GM12892 (cell line): ENCODE data around the gene LLPH.

Experiments used
- POLR2A ChIP-seq: IDR thresholded peaks from 2 replicates; pipeline ENCODE4 v1.6.1; 2011; ENCODE audit warnings: low read depth, low read length, control low read depth
- POLR2AphosphoS5 ChIP-seq: IDR thresholded peaks from 2 replicates; pipeline ENCODE4 v1.6.1; 2011; ENCODE audit warnings: low read depth, low read length, control low read depth
- TAF1 ChIP-seq: IDR thresholded peaks from 2 replicates; pipeline ENCODE4 v1.6.1; 2011; ENCODE audit warnings: low read depth, mild to moderate bottlenecking, control low read depth, low read length, borderline replicate concordance

DNA sequence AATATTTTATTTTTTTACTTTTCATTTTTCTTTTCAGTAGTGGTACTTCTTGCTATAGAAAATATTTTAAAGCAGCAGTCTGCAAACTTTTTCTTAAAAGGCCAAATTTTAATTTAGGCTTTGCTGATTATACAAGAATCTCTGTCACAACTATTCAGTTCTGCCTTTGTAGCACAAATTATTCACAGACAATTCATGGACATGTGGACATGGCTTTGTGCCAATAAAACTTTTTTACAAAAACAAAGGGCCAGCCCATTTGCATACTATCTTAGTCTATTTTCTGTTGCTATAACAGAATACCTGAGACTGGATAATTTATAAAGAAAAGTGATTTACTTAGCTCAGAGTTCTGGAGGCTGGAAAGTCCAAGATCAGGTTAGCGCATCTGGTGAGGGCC lies 17.1 kb downstream of the LLPH start:
- TF ChIP-seq POLR2AphosphoS5 (no peak), POLR2A (no peak), TAF1 (no peak)
